Islet of Langerhans (tissue), 1 donor: ENCODE data around the gene RBM5.

Experiments
- FAIRE-seq: peaks from one replicate; lab custom pipeline; 2011; peaks lifted over from hg19 to GRCh38; lab: Jason Lieb, UNC

RBM5 gene

GRCh38 chr3:50162034-50162883, 73.5 kb downstream of the RBM5 start:
- FAIRE-seq: no peak

- FAIRE-seq: no peak
Observed at GRCh38 chr3:50163572-50164455, 75.1 kb downstream of the RBM5 start.

DNA sequence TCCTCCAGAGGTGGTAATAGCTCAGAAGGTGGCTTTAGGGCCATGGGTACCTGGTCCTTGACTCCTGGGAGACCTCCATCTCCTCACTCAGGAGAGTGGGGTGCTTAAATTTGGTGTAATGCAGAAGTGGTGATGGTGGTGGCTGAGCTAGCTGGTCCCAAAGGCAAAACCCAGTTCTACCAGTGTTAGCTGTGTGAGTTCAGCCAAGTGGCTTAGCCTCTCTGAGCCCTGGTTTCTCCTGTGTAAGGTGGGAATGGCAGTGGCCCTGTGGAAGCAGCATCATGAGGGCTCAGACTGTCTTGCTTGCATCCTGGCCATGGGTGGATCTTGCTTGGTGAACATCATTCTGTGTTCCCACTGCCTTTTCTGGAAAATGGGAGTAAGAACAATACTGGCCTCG, 75.8 kb downstream of the RBM5 start:
- no peak for FAIRE-seq

- no peak for FAIRE-seq
Observed at GRCh38 chr3:50164984-50165909, 76.5 kb downstream of the RBM5 start.

GRCh38 chr3:50165910-50166538, 77.3 kb downstream of the RBM5 start:
- FAIRE-seq: no peak

DNA sequence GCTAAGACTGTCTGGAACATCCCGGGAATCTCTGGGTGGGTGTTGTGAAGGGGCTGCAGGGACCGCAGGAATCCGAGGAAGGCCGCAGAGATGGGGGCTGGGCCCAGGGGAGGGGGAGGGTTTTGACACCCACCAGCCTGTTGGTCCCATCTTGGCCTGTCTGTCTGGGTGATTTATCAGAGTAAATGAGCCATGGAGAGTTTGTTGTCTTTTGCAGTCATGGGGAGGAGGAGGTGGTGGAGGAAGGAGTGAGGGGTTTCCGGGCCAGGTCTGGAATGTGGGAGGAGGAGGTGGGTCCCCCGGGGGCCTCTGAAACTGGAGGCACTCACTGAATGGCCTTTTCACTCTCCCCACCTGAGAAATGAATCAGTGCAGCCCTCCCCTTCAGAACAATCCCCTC, 77.9 kb downstream of the RBM5 start:
- FAIRE-seq: no peak

DNA sequence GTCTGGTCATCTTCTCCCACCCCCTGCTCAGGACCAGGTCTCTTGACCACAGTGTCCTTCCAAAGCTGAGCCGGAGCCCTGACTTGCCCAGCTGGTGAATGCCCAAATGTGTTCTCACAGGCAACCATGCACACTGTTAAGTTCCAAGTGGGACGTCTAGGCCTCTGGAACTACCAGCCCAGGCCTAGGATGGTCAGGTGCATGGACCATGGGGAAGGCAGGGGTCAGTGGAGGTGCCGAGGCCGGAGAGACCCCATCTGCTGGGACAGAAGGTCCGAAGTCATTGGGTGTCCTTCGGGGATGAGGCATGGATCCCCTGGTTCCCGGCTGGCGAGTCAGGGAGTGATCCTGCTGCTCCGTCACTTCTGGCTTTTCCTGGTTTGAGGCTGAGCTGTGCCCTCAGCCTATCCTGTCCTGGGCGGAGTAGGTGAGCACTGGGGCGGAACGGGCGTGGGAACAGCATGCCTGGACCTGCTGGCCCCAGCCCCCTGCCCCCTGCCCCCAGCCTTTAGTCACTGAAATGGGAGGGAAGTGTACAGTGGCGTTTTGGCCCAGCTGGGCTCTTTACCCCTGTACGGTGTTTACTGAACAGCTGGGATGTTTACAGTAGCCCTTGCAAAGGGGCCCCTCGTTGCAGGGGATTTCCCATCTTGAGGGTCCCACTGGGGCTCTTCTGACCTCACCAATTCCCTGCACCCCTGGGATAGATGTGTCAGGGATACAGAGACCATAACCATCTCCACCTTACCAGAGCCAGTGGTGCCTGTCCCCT, 78.5 kb downstream of the RBM5 start:
- no peak for FAIRE-seq

GRCh38 chr3:50167841-50168209, 79.1 kb downstream of the RBM5 start:
- no peak for FAIRE-seq

GRCh38 chr3:50168388-50168787, 79.7 kb downstream of the RBM5 start:
- FAIRE-seq: no peak
